Stimulated activated CD4-positive, alpha-beta T cell treated with anti-CD3 and anti-CD28 coated beads, Interleukin-1b, Interleukin-23, amount 100 ng/mL, for 48 hours (primary cell): ENCODE results near the gene TBX10.
"Not testable (repeated sequence)": the region's sequence is repeated elsewhere in the genome, so short reads cannot be mapped to it uniquely, and the experiment has no call there.

Source experiments
- DNase-seq: peaks from one replicate; pipeline ENCODE4 v3.0.0-alpha.2; 2020

The TBX10 gene

DNA sequence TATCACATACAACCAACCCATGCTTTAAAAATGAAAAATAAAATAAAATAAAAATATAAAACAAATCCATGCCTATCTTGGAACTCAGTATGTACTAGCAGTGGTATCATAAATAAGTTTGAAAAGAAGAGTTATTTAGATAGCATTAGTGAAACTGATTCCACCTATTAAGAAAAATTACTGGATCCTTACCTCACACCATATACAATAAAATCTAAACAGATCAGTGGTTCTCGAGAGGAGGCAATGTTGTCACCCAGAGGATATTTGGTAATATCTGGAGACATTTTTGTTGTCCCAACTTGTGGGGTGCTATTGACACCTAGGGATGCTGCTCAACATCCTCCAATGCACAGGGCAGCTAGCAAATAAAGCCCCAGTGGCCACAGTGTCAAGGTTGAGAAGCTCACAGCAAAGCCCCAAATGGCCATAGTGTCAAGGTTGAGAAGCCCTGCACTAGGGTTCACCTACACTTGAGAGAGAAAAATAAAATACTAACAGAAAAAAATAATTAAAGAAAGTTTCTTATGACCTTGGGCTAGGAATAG lies 42.7 kb downstream of the TBX10 start:
- no peak for DNase-seq

DNA sequence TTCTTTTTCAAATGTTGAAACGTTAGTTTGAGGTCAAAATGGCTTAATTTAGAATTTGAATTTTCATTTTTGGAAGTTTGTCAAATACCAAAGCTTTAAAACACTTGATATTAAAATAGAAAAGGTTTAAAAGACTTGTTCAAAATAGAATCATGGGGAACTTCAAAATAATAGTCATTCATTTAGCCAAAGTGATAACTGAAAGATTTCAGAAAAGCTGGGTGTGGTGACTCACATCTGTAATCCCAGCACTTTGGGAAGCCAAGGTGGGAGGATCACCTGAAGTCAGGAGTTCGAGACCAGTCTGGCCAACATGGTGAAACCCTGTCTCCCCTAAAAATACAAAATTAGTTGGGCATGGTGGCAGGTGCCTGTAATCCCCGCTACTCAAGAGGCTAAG lies 45.1 kb downstream of the TBX10 start:
- DNase-seq = no peak

DNA sequence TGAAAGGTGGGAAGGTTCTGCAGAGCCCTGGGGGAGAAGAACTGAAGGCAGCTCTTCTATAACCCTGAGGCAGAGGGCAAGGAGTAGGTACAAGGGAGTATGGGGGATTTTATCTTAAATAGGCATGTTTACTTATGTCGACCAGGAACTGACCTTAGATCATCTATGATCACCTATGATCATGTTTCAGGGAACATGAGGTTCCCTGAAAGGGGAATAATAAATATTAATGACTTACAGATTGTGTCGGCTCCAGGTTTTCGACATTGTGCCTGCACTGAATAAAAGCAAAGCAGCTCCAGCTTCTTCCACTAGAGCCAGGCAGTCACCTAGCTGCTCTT lies 46.0 kb downstream of the TBX10 start:
- DNase-seq = no peak

DNA sequence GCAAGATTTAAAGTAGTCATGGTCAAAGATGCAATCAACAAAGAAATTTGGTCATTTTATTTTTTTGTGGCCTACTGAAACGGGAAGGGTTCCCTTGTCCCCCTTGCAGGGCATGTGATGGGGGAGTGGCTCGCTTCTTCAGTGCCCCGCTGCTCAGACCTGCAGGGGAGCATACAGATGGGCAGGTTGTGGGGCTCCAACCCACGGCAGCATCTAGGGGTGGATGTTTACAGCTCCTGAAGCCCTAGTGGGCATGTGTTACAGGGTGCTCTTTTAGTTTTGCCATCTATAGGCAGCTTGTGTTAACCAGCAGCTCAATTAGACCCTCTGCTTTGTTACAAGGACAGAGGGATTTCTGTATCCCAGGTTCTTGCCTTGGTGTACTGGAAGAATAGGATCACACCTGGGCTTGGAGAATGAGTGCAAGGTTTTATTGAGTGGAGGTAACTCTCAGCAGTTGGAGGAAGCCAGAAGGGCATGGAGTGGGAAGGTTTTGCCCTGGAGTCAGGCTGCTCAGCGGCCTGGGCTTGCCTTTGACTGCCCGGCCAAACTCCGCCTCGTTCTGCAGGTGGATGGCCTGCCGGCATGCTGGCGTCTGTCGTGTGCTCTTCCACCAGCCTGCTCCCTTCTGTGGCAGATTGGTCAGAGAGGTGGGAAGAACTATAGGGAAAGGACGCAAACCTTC lies 46.5 kb downstream of the TBX10 start:
- no peak for DNase-seq

DNA sequence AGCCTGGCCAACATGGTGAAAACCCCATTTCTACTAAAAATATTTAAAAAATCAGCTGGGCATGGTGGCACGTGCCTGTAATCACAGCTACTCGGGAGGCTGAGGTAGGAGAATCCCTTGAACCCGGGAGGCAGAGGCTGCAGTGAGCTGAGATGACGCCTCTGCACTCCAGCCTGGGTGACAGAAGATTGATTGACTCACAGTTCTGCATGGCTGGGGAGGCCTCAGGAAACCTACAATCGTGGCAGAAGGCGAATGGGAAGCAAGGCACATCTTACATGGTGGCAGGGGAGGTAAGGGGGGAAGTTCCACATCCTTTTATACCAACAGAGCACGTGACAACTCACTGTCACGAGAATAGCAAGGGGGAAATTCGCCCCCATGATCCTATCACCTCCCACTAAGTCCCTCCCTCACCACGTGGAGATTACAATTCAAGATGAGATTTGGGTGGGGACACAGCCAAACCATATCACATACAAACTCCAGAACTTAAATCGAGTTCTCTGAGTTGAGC lies 50.6 kb downstream of the TBX10 start:
- DNase-seq = not testable (repeated sequence)

DNA sequence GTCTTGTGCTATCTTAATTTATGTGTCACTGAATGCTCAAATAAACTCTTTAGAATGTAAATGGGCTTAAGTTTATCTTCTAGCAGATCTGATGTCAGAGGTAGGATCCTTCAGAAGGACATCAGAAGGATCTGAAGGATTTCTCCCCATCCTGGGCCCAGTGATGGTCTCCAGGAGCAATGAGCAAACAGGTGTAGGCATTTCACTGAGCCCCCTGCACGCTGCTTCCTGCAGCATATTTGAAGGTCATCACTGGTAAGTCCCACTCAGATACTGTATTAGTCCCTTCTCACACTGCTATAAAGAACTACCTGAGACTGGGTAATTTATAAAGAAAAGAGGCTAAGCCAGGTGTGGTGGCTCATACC lies 51.4 kb downstream of the TBX10 start:
- DNase-seq = no peak

DNA sequence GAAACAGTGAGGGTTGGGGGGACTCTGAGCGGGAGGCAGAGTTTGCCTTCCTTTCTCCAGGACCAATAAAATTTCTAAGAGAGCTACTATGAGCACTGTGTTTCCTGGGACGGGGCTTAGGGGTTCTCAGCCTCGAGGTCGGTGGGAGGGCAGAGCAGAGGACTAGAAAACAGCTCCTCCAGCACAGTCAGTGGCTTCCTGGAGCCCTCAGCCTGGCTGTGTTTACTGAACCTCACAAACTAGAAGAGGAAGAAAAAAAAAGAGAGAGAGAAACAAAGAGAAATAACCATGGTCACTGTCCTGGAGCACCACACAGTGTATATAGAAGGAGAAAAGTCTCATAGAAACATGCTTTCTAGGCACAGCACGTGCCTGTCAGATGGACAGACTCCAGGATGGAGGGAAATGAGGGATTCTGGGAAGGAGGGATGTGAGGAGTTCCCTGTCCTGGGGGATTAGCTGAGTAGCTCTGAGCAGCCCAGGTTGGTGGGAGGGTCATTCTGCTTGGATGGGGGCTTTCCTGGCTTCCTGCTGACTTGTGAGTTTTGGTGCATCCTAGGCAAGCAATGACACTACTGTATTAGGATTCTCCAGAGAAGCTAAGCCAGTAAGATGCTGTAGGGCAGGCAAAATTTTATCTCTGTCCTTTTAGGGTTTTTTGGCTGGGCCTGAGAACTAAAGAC lies 52.9 kb downstream of the TBX10 start:
- no peak for DNase-seq

DNA sequence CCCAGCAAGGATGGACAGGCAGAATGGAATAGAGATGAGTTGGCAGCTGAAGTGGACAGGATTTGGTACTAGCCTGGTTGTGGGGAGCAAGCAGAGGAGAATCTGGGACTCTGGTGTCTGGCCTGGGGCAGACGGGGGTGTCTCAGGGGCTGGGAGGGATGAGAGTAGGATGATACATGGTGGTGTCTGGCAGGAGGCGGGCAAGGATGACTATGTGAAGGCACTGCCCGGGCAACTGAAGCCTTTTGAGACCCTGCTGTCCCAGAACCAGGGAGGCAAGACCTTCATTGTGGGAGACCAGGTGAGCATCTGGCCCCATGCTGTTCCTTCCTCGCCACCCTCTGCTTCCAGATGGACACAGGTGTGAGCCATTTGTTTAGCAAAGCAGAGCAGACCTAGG lies 53.7 kb downstream of the TBX10 start:
- DNase-seq = no peak

DNA sequence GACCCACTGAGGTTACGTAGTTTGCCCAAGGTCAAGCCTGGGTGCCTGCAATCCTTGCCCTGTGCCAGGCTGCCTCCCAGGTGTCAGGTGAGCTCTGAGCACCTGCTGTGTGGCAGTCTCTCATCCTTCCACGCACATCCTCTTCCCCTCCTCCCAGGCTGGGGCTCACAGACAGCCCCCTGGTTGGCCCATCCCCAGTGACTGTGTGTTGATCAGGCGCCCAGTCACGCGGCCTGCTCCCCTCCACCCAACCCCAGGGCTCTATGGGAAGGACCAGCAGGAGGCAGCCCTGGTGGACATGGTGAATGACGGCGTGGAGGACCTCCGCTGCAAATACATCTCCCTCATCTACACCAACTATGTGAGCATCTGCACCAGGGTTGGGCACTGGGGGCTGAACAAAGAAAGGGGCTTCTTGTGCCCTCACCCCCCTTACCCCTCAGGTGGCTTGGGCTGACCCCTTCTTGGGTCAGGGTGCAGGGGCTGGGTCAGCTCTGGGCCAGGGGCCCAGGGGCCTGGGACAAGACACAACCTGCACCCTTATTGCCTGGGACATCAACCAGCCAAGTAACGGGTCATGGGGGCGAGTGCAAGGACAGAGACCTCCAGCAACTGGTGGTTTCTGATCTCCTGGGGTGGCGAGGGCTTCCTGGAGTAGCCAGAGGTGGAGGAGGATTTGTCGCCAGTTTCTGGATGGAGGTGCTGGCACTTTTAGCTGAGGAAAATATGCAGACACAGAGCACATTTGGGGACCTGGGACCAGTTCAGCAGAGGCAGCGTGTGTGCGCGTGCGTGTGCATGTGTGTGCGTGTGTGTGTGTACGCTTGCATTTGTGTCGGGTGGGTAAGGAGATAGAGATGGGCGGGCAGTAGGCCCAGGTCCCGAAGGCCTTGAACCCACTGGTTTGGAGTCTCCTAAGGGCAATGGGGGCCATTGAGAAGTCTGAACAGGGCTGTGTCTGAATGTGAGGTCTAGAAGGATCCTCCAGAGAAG lies 54.4 kb downstream of the TBX10 start:
- no peak for DNase-seq

DNA sequence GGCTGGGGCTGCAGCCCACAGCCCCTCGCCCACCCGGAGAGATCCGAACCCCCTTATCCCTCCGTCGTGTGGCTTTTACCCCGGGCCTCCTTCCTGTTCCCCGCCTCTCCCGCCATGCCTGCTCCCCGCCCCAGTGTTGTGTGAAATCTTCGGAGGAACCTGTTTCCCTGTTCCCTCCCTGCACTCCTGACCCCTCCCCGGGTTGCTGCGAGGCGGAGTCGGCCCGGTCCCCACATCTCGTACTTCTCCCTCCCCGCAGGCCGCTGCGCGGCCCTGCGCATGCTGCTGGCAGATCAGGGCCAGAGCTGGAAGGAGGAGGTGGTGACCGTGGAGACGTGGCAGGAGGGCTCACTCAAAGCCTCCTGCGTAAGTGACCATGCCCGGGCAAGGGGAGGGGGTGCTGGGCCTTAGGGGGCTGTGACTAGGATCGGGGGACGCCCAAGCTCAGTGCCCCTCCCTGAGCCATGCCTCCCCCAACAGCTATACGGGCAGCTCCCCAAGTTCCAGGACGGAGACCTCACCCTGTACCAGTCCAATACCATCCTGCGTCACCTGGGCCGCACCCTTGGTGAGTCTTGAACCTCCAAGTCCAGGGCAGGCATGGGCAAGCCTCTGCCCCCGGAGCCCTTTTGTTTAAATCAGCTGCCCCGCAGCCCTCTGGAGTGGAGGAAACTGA lies 55.2 kb downstream of the TBX10 start:
- DNase-seq = peak; percentile 30

DNA sequence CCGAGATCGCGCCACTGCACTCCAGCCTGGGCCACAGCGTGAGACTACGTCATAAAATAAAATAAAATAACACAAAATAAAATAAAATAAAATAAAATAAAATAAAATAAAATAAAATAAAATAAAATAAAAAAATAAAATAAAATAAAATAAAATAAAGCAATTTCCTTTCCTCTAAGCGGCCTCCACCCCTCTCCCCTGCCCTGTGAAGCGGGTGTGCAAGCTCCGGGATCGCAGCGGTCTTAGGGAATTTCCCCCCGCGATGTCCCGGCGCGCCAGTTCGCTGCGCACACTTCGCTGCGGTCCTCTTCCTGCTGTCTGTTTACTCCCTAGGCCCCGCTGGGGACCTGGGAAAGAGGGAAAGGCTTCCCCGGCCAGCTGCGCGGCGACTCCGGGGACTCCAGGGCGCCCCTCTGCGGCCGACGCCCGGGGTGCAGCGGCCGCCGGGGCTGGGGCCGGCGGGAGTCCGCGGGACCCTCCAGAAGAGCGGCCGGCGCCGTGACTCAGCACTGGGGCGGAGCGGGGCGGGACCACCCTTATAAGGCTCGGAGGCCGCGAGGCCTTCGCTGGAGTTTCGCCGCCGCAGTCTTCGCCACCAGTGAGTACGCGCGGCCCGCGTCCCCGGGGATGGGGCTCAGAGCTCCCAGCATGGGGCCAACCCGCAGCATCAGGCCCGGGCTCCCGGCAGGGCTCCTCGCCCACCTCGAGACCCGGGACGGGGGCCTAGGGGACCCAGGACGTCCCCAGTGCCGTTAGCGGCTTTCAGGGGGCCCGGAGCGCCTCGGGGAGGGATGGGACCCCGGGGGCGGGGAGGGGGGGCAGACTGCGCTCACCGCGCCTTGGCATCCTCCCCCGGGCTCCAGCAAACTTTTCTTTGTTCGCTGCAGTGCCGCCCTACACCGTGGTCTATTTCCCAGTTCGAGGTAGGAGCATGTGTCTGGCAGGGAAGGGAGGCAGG lies 56.0 kb downstream of the TBX10 start, which contains the start of gene GSTP1:
TSS of gene GSTP1 (plus strand) at position 566 of the 958 bp plus-strand sequence. CDS start at position 598, 32 bp downstream.
- peak; percentile 78 for DNase-seq

DNA sequence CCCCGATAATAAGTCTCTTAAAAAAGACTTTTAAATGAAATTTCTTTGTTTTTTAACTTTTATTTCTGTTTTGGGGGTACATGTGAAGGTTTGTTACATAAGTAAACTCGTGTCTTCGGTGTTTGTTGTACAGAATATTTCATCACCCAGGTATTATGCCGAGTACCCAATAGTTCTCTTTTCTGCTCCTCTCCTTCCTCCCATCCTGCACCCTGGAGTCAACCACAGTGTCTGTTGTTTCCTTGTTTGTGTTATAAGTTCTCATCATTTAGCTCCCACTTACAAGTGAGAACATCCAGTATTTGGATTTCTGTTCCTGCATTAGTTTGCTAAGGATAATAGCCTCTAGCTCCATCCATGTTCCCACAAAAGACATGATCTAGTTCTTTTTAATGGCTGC lies 57.6 kb downstream of the TBX10 start:
- no peak for DNase-seq

DNA sequence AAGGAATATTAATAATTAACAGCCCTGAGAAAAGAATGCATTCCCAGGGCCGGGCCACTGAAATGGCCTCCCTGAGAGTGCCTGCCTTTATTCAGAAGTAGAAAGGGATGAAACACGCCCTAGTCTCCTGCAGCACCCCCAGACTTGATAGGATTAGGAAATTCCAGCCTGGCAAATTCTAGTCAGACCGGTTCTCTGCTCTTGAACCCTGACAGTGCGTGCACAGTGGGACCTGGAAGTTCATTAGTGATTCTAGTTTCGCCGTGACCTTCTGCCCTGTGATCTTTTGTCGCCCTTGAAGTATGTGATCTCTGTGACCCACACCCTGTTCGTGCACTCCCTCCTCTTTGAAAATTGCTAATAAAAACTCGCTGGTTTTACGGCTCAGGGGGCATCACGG lies 58.1 kb downstream of the TBX10 start:
- no peak for DNase-seq
